GM19240 (cell line): ENCODE data around the gene GAS2L1.
"Not testable (repeated sequence)": the region's sequence is repeated elsewhere in the genome, so short reads cannot be mapped to it uniquely, and the experiment has no call there.

Source experiments
- DNase-seq: peaks from one replicate; pipeline ENCODE4 v3.0.0; 2011; ENCODE audit warnings: low spot score; ENCODE audit not compliant: insufficient read length

GAS2L1 gene

GRCh38 chr22:29341056-29341848 lies 34.8 kb downstream of the GAS2L1 start:
- DNase-seq = no peak

GRCh38 chr22:29341849-29342127 lies 35.3 kb downstream of the GAS2L1 start:
- no peak for DNase-seq

DNA sequence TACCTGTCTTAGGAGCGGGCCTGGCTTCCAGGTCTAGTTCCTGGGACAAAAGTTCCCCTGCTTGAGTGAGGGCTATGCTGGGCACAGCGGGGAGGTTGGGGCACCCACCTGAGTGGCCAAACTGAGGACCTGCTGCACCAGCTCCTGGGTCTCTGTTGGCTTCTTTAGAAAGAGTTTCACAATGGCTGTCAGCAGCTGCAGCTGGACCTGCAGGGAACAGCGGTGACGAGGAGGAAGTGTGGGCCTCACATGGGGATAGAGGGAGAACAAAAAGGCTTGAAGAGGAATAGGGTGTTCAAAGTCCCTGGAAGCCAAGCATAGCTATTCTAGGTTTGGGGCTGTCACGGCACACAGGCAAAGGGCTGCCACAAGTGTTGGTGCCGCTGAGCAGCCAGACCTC lies 35.7 kb downstream of the GAS2L1 start:
- no peak for DNase-seq

DNA sequence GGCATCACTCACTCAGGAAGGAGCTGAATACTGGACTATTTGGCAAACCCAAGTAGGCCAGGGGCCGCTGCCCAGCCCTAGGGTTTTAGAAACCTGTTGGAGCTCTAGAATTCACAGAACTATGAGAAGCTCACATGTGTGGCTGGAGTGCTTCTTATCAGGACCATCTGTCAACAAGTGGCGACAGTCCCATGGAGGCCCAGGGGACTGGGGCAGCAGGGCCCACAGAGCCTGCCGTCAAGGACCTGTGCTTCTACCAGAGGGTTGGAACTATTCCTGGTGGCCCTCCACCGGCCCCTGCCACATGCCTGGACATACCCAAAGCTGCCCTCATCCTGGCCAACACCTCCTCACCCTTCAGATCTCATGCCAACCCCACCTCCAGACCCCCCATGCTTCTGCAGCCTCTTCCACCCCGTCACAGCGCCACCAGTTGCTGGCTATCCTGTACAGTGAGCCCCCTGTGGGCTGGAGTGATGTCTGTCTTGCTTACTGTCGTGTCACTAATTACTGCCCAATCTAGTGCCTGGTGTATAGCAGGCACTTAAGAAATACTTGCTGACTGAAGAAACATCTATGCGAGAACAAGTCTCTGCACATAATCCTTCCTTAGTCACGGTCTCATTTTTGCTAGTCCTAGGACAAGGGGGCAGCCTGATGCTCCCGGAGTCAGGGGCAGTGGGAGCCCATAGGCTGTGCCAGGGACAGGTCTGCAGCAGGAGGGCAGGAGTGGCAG lies 36.3 kb downstream of the GAS2L1 start:
- no peak for DNase-seq

DNA sequence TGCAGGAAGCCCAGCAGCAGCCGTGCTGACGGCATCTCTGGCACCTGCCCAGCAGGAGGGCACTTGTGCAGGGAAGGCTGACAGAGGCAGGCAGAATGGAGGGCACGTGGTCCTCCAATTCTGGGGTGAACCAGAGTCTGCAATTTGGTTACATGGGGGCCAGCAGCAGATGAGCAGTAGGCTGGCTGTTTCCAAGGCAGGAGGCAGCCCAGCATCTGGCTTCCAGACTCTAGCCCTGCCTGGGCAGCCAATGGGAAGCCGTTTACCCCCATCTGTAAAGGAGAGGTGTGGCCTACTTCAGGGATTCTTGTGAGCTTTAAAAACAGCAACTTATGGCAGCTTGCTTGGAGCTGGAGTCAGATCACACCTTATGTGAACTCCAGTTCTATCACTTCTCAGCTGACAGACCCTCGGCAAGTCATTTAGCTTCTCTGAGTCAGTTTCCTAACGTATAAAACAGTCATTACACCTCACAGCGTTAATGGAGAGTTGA lies 36.9 kb downstream of the GAS2L1 start:
- DNase-seq = no peak

GRCh38 chr22:29344137-29344536 lies 37.7 kb downstream of the GAS2L1 start:
- DNase-seq = no peak

- DNase-seq = not testable (repeated sequence)
Observed at GRCh38 chr22:29344889-29345288, 38.4 kb downstream of the GAS2L1 start.

DNA sequence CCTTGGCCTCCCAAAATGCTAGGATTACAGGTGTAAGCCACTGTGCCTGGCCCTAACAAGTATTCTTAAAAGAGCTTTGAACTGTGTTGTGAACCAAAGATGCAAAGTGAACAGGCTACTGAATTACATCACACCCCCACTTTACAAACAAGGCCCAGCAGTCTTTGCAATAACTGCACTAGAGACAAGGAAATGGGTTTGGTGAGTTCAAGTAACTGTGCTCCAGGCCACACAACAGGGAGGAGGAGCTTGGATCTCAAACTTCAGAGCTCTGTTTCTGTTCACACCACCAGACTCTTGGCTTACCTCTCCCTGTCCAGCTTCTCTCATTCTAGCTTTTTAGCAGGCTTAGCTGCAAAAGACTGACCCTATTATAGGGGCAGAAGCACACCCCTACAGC lies 39.5 kb downstream of the GAS2L1 start:
- no peak for DNase-seq

- DNase-seq = no peak
Observed at GRCh38 chr22:29346659-29347058, 40.2 kb downstream of the GAS2L1 start.

DNA sequence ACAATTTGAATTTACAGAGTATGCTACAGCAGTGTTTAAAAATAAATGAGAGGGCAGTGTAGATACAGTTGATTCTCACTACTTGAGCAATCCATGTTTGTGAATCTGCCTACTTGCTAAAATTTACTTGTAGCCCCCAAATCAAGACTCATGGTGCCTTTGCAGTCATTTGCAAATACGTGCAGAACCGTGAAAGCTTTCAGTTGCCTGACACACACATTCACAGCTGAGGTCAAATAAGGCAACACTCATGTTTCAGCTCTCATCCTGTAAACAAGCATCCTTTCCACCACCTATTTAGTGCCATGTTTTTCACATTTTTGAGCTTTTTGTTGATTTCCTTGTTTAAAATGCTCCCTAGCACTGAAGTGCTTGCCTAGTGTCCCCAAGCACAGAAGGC lies 41.6 kb downstream of the GAS2L1 start:
- DNase-seq = no peak

- no peak for DNase-seq
Observed at GRCh38 chr22:29348956-29349355, 42.5 kb downstream of the GAS2L1 start.

DNA sequence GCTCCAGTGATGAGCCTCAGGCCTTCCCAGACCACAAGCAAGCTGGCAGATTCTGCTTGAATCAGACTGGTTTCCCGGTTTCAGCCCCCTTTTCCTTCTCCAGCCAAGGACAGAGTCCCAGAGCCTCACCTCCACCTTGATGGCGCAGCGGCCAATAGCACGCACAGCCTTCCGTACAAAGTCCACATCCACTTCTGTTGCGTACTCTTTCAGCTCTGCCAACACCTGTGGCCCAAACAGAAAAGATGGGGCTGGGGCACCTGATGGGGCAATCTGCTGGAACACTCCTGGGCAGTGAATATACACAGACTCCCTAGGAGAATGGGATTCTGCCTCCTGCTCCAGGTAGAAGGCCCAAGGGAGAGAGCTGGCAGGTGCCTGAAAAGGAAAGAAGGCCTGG lies 44.6 kb downstream of the GAS2L1 start:
- no peak for DNase-seq

DNA sequence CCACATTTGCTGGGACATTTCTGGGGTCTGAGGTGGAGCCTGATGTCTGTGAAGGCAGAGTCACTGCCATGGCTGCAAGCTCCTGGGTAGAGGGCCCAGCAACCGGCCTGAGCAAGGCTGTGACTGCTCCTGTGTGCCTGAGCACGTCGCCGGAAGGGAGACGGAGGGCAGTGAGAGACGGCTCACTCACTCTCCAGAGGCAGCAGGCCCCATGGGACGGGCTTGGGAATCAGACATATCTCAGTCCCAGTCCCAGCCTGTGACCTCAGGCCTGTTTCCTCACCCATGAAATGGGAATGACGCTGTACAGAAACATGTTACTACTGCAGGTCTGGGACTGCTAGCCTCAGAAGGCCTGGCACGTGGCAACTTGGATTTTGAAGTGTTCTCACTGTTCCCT lies 45.4 kb downstream of the GAS2L1 start:
- no peak for DNase-seq

- no peak for DNase-seq
Observed at GRCh38 chr22:29352778-29353177, 46.3 kb downstream of the GAS2L1 start.

DNA sequence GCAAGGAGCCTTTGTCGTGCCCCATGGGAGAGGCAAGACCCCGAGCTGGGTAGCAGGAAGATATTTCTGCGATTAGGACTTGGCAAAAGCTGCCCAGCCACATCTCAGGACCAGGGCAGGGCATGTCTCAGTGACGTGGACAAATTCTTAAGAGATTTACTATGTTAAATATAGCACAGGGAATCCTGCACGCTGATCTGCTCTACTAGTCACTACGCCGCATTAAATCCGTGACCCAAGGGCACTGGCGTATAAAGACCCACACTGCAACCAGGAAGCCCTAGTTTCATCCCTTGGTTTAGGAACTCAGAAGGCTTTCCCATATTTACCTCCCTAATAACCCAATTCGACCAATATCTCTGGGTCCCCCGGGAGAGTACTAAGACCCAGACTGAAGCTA lies 46.8 kb downstream of the GAS2L1 start:
- DNase-seq = no peak

GRCh38 chr22:29353860-29354259 lies 47.4 kb downstream of the GAS2L1 start:
- DNase-seq = no peak

GRCh38 chr22:29357193-29357890 lies 50.9 kb downstream of the GAS2L1 start:
- DNase-seq = not testable (repeated sequence)

DNA sequence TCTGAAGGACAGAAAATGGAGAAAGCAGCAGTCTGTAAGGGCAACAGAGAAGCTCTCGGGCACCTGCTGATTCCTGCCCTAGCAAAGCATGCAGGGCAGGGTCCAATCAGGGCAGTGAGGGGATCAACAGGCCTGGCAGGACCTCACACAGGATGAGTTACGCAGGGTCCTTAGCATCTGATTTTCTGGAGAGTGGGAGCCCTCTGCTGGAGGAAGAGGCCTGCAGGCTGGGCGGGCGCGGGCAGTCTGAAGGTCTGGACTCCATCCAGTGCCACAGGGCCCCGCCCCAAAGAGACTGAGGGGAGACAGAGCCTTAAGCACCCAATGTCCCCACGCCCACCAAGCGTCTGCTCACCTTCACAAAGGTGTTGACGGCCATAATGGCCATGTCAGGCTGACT lies 53.0 kb downstream of the GAS2L1 start:
- DNase-seq = no peak
